ENCODE results near the gene RAB11FIP4.
A peak's percentile ranks its signal among the peaks of the same experiment; 100 is the strongest.

The RAB11FIP4 gene

GRCh38 chr17:31385428-31386285, 5.8 kb upstream of the RAB11FIP4 start:
- no peak for TF ChIP-seq CTCF (IDR thresholded peaks at IDR 0.05; ENCODE audit: control extremely low read depth, extremely low read depth, low read depth, missing control alignments)
- DNase-seq (ENCODE audit: extremely low spot score) = no peak
- ChIA-PET CTCF (no interaction called here), POLR2A (no interaction called here)

GRCh38 chr17:31386542-31387075, 4.9 kb upstream of the RAB11FIP4 start:
- POLR2A ChIA-PET = no interaction called here
- no peak for DNase-seq (ENCODE audit: extremely low spot score)
- CTCF ChIA-PET = no interaction called here
- no peak for TF ChIP-seq CTCF (IDR thresholded peaks at IDR 0.05; ENCODE audit: control extremely low read depth, extremely low read depth, low read depth, missing control alignments)

GRCh38 chr17:31387438-31387837, 4.0 kb upstream of the RAB11FIP4 start:
- POLR2A ChIA-PET = no interaction called here
- no peak for DNase-seq (ENCODE audit: extremely low spot score)
- TF ChIP-seq CTCF (IDR thresholded peaks at IDR 0.05; ENCODE audit: control extremely low read depth, extremely low read depth, low read depth, missing control alignments) = no peak
- CTCF ChIA-PET = interaction anchor here (1.5 to 3.3 kb wide), 2 partner anchors 14 to 454 kb away, joined by 4 to 19 read pairs; no protein-coding TSS in a partner anchor

- CTCF ChIA-PET = interaction anchor here (1.2 to 3.3 kb wide), 6 partner anchors 10 to 453 kb away, joined by 3 to 23 read pairs (median 14); no protein-coding TSS in a partner anchor
- POLR2A ChIA-PET = no interaction called here
- DNase-seq (ENCODE audit: extremely low spot score) = no peak
- no peak for TF ChIP-seq CTCF (IDR thresholded peaks at IDR 0.05; ENCODE audit: control extremely low read depth, extremely low read depth, low read depth, missing control alignments)
Observed at GRCh38 chr17:31388351-31388750, 3.1 kb upstream of the RAB11FIP4 start.

- DNase-seq (ENCODE audit: extremely low spot score) = peak; percentile 66
- POLR2A ChIA-PET = no interaction called here
- TF ChIP-seq CTCF (IDR thresholded peaks at IDR 0.05; ENCODE audit: control extremely low read depth, extremely low read depth, low read depth, missing control alignments) = peak; percentile 71
- CTCF ChIA-PET = interaction anchor here (0.9 to 3.3 kb wide), 16 partner anchors 9 to 452 kb away, joined by 3 to 23 read pairs (median 4); no protein-coding TSS in a partner anchor
Observed at GRCh38 chr17:31388770-31389656, 2.5 kb upstream of the RAB11FIP4 start.
